ENCODE measurements around the gene DAB2IP.
A peak's percentile ranks its signal among the peaks of the same experiment; 100 is the strongest.

Gene DAB2IP

DNA sequence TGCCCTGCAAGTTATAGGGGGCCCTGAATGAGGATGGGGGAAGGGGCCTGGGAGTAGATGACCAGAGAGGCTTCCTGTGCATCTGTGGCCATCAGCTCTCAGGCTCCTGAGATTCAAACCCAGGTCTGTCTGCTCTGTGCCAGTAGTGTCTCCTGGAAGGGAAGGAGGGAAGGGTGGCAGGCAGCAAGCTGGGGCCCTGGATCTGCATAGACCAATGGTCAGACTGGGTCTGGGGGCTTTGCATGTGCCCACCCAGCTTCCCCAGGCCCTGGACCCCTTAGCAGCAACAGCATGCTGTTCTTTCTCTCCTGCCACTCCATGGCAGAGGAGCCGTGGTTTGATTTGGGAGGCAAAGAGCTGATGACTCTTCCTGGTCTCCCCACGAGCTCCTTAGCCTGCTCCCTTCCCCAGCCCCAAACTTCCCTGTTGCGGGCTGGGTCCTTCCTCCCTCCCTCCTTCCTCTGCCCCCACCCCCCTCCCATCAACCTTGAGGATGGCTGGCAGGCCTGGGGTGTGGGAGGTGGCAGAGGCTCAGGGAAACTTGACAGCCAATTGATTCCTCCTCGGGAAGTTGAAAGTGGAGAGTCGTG lies 31.6 kb downstream of the DAB2IP start:
- no peak overlapping the region for H3K4me3 ChIP-seq (ENCODE audit: low read depth, low read length)
- no peak for DNase-seq (ENCODE audit: low read depth)
- no peak for TF ChIP-seq CTCF (IDR thresholded peaks at IDR 0.05; ENCODE audit: insufficient read depth, low read depth, low read length, missing control alignments)

GRCh38 chr9:121683652-121684051 lies 32.2 kb downstream of the DAB2IP start:
- H3K4me3 ChIP-seq (ENCODE audit: low read depth, low read length) = no peak overlapping the region
- DNase-seq (ENCODE audit: low read depth) = no peak
- no peak for TF ChIP-seq CTCF (IDR thresholded peaks at IDR 0.05; ENCODE audit: insufficient read depth, low read depth, low read length, missing control alignments)

GRCh38 chr9:121684381-121685145 lies 33.1 kb downstream of the DAB2IP start:
- no peak overlapping the region for H3K4me3 ChIP-seq (ENCODE audit: low read depth, low read length)
- TF ChIP-seq CTCF (IDR thresholded peaks at IDR 0.05; ENCODE audit: insufficient read depth, low read depth, low read length, missing control alignments) = peak; percentile 62
- DNase-seq (ENCODE audit: low read depth) = peak; percentile 26

GRCh38 chr9:121685146-121685794 lies 33.8 kb downstream of the DAB2IP start:
- no peak for DNase-seq (ENCODE audit: low read depth)
- no peak for TF ChIP-seq CTCF (IDR thresholded peaks at IDR 0.05; ENCODE audit: insufficient read depth, low read depth, low read length, missing control alignments)
- no peak overlapping the region for H3K4me3 ChIP-seq (ENCODE audit: low read depth, low read length)

DNA sequence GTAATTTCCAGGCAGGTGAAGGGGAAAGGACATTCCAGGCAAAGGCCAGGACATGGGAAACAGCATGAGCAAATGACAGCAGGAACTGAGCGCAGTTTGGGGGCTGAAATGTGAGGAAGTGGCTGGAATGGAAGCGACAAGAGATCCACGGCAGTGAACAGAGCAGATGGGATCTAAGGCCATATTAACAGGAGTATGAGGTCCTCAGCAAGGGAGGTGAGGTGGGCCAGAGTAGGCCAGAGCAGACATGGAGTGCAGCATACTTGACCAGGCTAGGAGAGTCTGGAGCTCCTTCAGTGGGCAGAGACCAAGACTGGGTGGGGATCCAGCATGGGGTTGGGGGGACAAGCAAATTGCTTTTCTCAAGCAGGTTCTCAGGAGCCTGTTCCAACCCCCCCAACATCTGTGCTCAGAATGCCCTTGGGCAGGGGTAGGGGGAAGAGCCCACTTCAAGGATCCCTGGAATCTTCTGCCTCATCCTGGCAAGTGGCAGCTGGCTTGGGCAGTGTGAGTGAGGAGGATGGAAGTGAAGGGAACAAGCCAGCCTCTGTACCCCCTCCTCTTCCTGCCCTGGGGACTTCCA lies 34.5 kb downstream of the DAB2IP start:
- H3K4me3 ChIP-seq (ENCODE audit: low read depth, low read length) = no peak overlapping the region
- TF ChIP-seq CTCF (IDR thresholded peaks at IDR 0.05; ENCODE audit: insufficient read depth, low read depth, low read length, missing control alignments) = no peak
- no peak for DNase-seq (ENCODE audit: low read depth)

DNA sequence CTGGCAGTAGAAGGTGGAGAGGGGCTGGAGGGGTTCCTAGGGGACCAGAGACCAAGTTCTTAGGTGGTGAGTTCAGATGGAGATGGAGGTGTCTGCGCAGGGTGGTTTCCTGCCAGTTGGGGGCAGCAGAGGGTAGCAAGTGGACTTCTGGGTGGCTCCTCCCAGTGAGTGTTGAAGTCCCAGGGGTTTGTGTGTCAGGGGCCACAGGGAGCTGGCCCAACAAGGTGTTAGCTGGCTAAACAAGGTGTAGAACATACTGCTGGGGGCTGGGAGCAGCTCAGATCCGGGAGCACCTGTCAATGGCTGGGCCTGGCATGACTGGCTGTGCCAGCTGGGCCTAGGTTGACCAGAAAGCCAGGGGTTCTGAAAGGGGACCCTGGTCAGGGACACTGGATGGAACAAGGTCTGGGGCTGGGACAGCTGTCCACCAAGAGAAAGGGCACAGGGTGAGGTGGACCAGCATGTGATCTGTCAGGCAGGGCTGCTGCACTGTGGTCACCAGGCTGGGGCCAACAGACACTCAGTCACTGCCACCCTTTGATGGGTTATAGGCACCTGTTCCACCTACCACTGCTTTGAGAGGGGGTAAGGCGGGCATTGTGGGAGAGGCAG lies 35.6 kb downstream of the DAB2IP start:
- TF ChIP-seq CTCF (IDR thresholded peaks at IDR 0.05; ENCODE audit: insufficient read depth, low read depth, low read length, missing control alignments) = peak; percentile 89
- no peak overlapping the region for H3K4me3 ChIP-seq (ENCODE audit: low read depth, low read length)
- peak; percentile 77 for DNase-seq (ENCODE audit: low read depth)
